ENCODE results near the gene MED27.

MED27 gene

DNA sequence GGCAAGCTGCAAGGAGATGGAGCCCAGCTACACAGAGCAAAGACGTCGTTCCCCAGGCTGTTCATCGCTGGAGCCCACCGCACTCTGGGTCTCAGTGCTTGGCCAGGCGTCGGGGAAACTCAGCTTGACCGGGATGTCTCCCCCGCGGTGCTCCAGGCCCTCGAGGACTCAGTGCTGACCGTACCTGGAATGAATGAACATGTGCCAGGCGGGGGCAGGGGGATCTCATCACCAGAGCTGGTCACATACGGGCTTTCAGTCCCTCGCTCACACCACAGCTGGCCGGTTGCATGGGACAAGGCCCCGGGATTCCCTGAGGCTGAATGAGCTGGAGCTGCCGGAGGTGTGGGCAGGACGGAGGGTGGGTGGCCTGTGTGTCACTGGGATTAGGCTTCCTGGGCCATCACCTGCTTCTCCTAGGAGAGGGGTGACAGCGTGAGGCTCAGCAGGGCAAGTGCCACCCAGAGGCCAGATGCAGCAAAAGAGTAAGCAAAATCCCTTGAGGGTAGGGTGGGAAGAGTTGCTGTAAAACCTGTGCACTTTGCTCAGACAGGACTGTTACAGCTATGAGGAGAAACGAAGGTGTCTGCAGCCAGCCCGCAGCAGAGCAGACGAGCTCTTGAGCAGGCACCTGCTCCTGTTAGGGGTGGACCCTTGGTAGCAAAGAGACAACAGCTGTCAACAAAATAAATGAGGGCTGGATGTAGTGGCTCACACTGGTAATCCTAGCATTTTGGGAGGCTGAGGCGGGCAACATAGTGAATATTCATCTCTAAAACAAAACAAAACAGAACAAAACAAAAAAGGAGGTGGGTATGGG, 269.1 kb downstream of the MED27 start:
- Histone ChIP-seq H3K9me3 (no peaks in the 10 kb centered on the region), H3K27me3 (no peaks in the 10 kb centered on the region), H3K4me1 (peaks cover 5% of the 10 kb centered on the region), H3K36me3 (no peaks in the 10 kb centered on the region), H3K4me3 (ENCODE audit: low read depth, low read length) (no peak overlapping the region)
- no peak for DNase-seq
- TF ChIP-seq, protein P1, sequence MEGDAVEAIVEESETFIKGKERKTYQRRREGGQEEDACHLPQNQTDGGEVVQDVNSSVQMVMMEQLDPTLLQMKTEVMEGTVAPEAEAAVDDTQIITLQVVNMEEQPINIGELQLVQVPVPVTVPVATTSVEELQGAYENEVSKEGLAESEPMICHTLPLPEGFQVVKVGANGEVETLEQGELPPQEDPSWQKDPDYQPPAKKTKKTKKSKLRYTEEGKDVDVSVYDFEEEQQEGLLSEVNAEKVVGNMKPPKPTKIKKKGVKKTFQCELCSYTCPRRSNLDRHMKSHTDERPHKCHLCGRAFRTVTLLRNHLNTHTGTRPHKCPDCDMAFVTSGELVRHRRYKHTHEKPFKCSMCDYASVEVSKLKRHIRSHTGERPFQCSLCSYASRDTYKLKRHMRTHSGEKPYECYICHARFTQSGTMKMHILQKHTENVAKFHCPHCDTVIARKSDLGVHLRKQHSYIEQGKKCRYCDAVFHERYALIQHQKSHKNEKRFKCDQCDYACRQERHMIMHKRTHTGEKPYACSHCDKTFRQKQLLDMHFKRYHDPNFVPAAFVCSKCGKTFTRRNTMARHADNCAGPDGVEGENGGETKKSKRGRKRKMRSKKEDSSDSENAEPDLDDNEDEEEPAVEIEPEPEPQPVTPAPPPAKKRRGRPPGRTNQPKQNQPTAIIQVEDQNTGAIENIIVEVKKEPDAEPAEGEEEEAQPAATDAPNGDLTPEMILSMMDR (IDR thresholded peaks at IDR 0.05; ENCODE audit: low read depth, low read length): peak; percentile 31; the same call in 1 of the 2 replicates

Measured in BE2C (cell line).